DOHH2 (cell line): Measurements from ENCODE around the gene FGF9.

Experiments used
- CTCF ChIP-seq: fragments of 200-600 bp; sonication (generic); IDR thresholded peaks from one replicate; pipeline ENCODE4 v1.5.1; 2014; ENCODE audit warnings: antibody characterized with exemption, mild to moderate bottlenecking, low read depth, low read length; ENCODE audit not compliant: poor library complexity, severe bottlenecking
- EZH2phosphoT487 ChIP-seq: fragments of 200-600 bp; sonication (generic); IDR thresholded peaks from 2 replicates; pipeline ENCODE4 v1.6.1; 2017; ENCODE audit warnings: borderline replicate concordance, mild to moderate bottlenecking, antibody characterized with exemption, low read length, moderate library complexity, mixed read lengths

GRCh38 chr13:21632196-21632595 is 38.7 kb upstream of the FGF9 start:
- TF ChIP-seq CTCF: no peak
- TF ChIP-seq EZH2phosphoT487: no peak
